Stimulated activated memory B cell treated with anti-CD40 and anti-IgM and Interleukin-4, amounts not matched to agents 10 μg/mL and 1 μg/mL and 100 μg/mL, for 72 hours (primary cell): ENCODE data around the gene COX15.

Experiments used
- ATAC-seq: fragments of 150-1000 bp; cut with Tn5 transposase; 2 replicates; pipeline ENCODE4 v1.10.0; 2021
- H3K27ac Mint-ChIP-seq: one replicate; pipeline ENCODE4 v1.8.0; 2022; ENCODE audit warnings: mild to moderate bottlenecking, mixed read lengths
- H3K27me3 Mint-ChIP-seq: one replicate; pipeline ENCODE4 v1.8.0; 2022; ENCODE audit warnings: mixed read lengths
- H3K36me3 Mint-ChIP-seq: one replicate; pipeline ENCODE4 v1.8.0; 2022; ENCODE audit warnings: mixed read lengths
- H3K4me1 Mint-ChIP-seq: one replicate; pipeline ENCODE4 v1.8.0; 2022; ENCODE audit warnings: mixed read lengths
- H3K4me3 Mint-ChIP-seq: one replicate; pipeline ENCODE4 v1.8.0; 2022; ENCODE audit warnings: mild to moderate bottlenecking, moderate library complexity, mixed read lengths
- H3K9me3 Mint-ChIP-seq: one replicate; pipeline ENCODE4 v1.8.0; 2022; ENCODE audit warnings: mixed read lengths

Gene COX15

GRCh38 chr10:99732033-99732842 lies at the start of gene COX15, which contains the start of gene CUTC:
TSS of gene COX15 (minus strand) at chr10:99732127. CDS start at chr10:99732049, 78 bp downstream.
TSS of gene CUTC (plus strand) at chr10:99732234. CDS start at chr10:99732349, 115 bp downstream.
- Mint-ChIP-seq H3K36me3 (peaks cover 27% of the 10 kb centered on the region), H3K9me3 (no peaks in the 10 kb centered on the region), H3K27ac (peak within 1 kb of the TSS; percentile 100), H3K27me3 (no peaks in the 10 kb centered on the region), H3K4me3 (peak within 1 kb of the TSS; percentile 98), H3K4me1 (peaks cover 32% of the 10 kb centered on the region)
- ATAC-seq: peak; percentile 97

- H3K4me3 Mint-ChIP-seq: no peak overlapping the region
- no peaks in the 10 kb centered on the region for H3K36me3 Mint-ChIP-seq
- no peaks in the 10 kb centered on the region for H3K27me3 Mint-ChIP-seq
- peak; percentile 61 for ATAC-seq
- no peaks in the 10 kb centered on the region for H3K9me3 Mint-ChIP-seq
- H3K27ac Mint-ChIP-seq: no peak overlapping the region
- H3K4me1 Mint-ChIP-seq: peaks cover 29% of the 10 kb centered on the region
These were observed 47.4 kb upstream of the COX15 start for GRCh38 chr10:99779335-99779734.

- Mint-ChIP-seq H3K27ac (peak overlapping the region; percentile 57), H3K9me3 (no peaks in the 10 kb centered on the region), H3K27me3 (no peaks in the 10 kb centered on the region), H3K4me1 (peaks cover 29% of the 10 kb centered on the region), H3K36me3 (no peaks in the 10 kb centered on the region), H3K4me3 (peak overlapping the region; percentile 40)
- no peak for ATAC-seq
These were observed 46.2 kb upstream of the COX15 start for GRCh38 chr10:99777918-99778714.

- Mint-ChIP-seq H3K36me3 (no peaks in the 10 kb centered on the region), H3K27ac (no peak overlapping the region), H3K4me1 (peaks cover 29% of the 10 kb centered on the region), H3K27me3 (no peaks in the 10 kb centered on the region), H3K9me3 (no peaks in the 10 kb centered on the region), H3K4me3 (no peak overlapping the region)
- no peak for ATAC-seq
These were observed 43.9 kb upstream of the COX15 start for GRCh38 chr10:99775850-99776249.

GRCh38 chr10:99770408-99771045 lies 38.6 kb upstream of the COX15 start:
- no peak for ATAC-seq
- H3K27me3 Mint-ChIP-seq: no peaks in the 10 kb centered on the region
- H3K36me3 Mint-ChIP-seq: no peaks in the 10 kb centered on the region
- no peak overlapping the region for H3K27ac Mint-ChIP-seq
- no peak overlapping the region for H3K4me3 Mint-ChIP-seq
- no peaks in the 10 kb centered on the region for H3K9me3 Mint-ChIP-seq
- peaks cover 7% of the 10 kb centered on the region for H3K4me1 Mint-ChIP-seq

- Mint-ChIP-seq H3K9me3 (no peaks in the 10 kb centered on the region), H3K4me3 (no peak overlapping the region), H3K36me3 (no peaks in the 10 kb centered on the region), H3K27ac (no peak overlapping the region), H3K27me3 (no peaks in the 10 kb centered on the region), H3K4me1 (peaks cover 10% of the 10 kb centered on the region)
- ATAC-seq: no peak
These were observed 37.8 kb upstream of the COX15 start for GRCh38 chr10:99769706-99770105.

- H3K27ac Mint-ChIP-seq: no peak overlapping the region
- ATAC-seq: no peak
- no peaks in the 10 kb centered on the region for H3K9me3 Mint-ChIP-seq
- H3K27me3 Mint-ChIP-seq: no peaks in the 10 kb centered on the region
- H3K4me3 Mint-ChIP-seq: no peak overlapping the region
- H3K36me3 Mint-ChIP-seq: peaks cover under 1% of the 10 kb centered on the region
- H3K4me1 Mint-ChIP-seq: peaks cover 10% of the 10 kb centered on the region
These were observed 36.6 kb upstream of the COX15 start for GRCh38 chr10:99768556-99768955.

GRCh38 chr10:99767901-99768300 lies 36.0 kb upstream of the COX15 start:
- peaks cover 10% of the 10 kb centered on the region for H3K4me1 Mint-ChIP-seq
- no peak overlapping the region for H3K4me3 Mint-ChIP-seq
- H3K27ac Mint-ChIP-seq: no peak overlapping the region
- no peaks in the 10 kb centered on the region for H3K27me3 Mint-ChIP-seq
- H3K9me3 Mint-ChIP-seq: no peaks in the 10 kb centered on the region
- ATAC-seq: no peak
- H3K36me3 Mint-ChIP-seq: peaks cover 5% of the 10 kb centered on the region

- peaks cover 20% of the 10 kb centered on the region for H3K36me3 Mint-ChIP-seq
These were observed 34.4 kb upstream of the COX15 start for GRCh38 chr10:99766302-99766681.

GRCh38 chr10:99765672-99766301 lies 33.9 kb upstream of the COX15 start:
- peaks cover 10% of the 10 kb centered on the region for H3K4me1 Mint-ChIP-seq
- ATAC-seq: no peak
- no peaks in the 10 kb centered on the region for H3K27me3 Mint-ChIP-seq
- H3K9me3 Mint-ChIP-seq: peaks cover 2% of the 10 kb centered on the region
- H3K36me3 Mint-ChIP-seq: peaks cover 25% of the 10 kb centered on the region
- no peak overlapping the region for H3K27ac Mint-ChIP-seq
- H3K4me3 Mint-ChIP-seq: no peak overlapping the region

More at GRCh38 chr10:99766302-99766681, 34.4 kb upstream of the COX15 start:
- ATAC-seq: peak; percentile 62
- Mint-ChIP-seq H3K4me3 (no peak overlapping the region), H3K9me3 (peaks cover 2% of the 10 kb centered on the region), H3K4me1 (peaks cover 10% of the 10 kb centered on the region), H3K27me3 (no peaks in the 10 kb centered on the region), H3K27ac (no peak overlapping the region)

- no peak for ATAC-seq
- H3K4me3 Mint-ChIP-seq: no peak overlapping the region
- H3K36me3 Mint-ChIP-seq: peaks cover 66% of the 10 kb centered on the region
- H3K4me1 Mint-ChIP-seq: peaks cover 10% of the 10 kb centered on the region
- H3K9me3 Mint-ChIP-seq: peaks cover 2% of the 10 kb centered on the region
- H3K27me3 Mint-ChIP-seq: no peaks in the 10 kb centered on the region
- H3K27ac Mint-ChIP-seq: no peak overlapping the region
These were observed 29.4 kb upstream of the COX15 start for GRCh38 chr10:99761365-99761764.

- H3K36me3 Mint-ChIP-seq: peaks cover 72% of the 10 kb centered on the region
- H3K9me3 Mint-ChIP-seq: peaks cover 2% of the 10 kb centered on the region
- no peak for ATAC-seq
- peaks cover 1% of the 10 kb centered on the region for H3K4me1 Mint-ChIP-seq
- no peaks in the 10 kb centered on the region for H3K27me3 Mint-ChIP-seq
- no peak overlapping the region for H3K27ac Mint-ChIP-seq
- no peak overlapping the region for H3K4me3 Mint-ChIP-seq
These were observed 28.4 kb upstream of the COX15 start for GRCh38 chr10:99760321-99760720.

GRCh38 chr10:99758211-99758891 lies 26.4 kb upstream of the COX15 start:
- Mint-ChIP-seq H3K4me1 (no peaks in the 10 kb centered on the region), H3K27me3 (no peaks in the 10 kb centered on the region), H3K4me3 (no peak overlapping the region), H3K36me3 (peaks cover 69% of the 10 kb centered on the region), H3K9me3 (peaks cover 2% of the 10 kb centered on the region), H3K27ac (no peak overlapping the region)
- ATAC-seq: no peak

GRCh38 chr10:99756159-99756558 lies 24.2 kb upstream of the COX15 start:
- no peaks in the 10 kb centered on the region for H3K9me3 Mint-ChIP-seq
- H3K27me3 Mint-ChIP-seq: no peaks in the 10 kb centered on the region
- no peak overlapping the region for H3K4me3 Mint-ChIP-seq
- peaks cover 60% of the 10 kb centered on the region for H3K36me3 Mint-ChIP-seq
- no peak for ATAC-seq
- no peak overlapping the region for H3K27ac Mint-ChIP-seq
- no peaks in the 10 kb centered on the region for H3K4me1 Mint-ChIP-seq
